SK-N-SH (cell line): ENCODE results near the gene C17orf50. TPM values are rescaled to one million over a fixed set of nuclear protein-coding genes. Genes with fewer than 3 reads are reported as not detected.

Source experiments
- CTCF ChIA-PET: fragments of 300-600, 350-600 bp; formaldehyde crosslinking; extraction: SDS; loops from one replicate; lab custom pipeline; 2021; lab: Yijun Ruan, JAX
- POLR2A ChIA-PET: fragments of 350-600 bp; sonication (Branson Sonifier 250); formaldehyde crosslinking; extraction: SDS; loops from one replicate; lab custom pipeline; 2020; ENCODE audit warnings: antibody characterized with exemption, inconsistent platforms; lab: Yijun Ruan, JAX
- DNase-seq: peaks from one replicate; pipeline ENCODE4 v3.0.0; 2012
- H2AFZ ChIP-seq: fragments of 200-600 bp; sonication (generic); 2 replicates; pipeline ENCODE4 v1.8.1; 2016; ENCODE audit warnings: antibody characterized with exemption, mild to moderate bottlenecking, low read depth
- H3F3A ChIP-seq: fragments of 200-600 bp; sonication (generic); replicated peaks from 2 replicates; pipeline ENCODE3; 2016; ENCODE audit warnings: antibody characterized with exemption, mild to moderate bottlenecking; ENCODE audit not compliant: insufficient read depth
- H3K27ac ChIP-seq, 2 experiments: fragments of 200-500 bp in 1 of 2; fragments of 200-600 bp in 1 of 2; sonication (Bioruptor generic) in 1 of 2; sonication (generic), shearing (Covaris generic) in 1 of 2; 2 replicates each; pipeline versions ENCODE4 v1.5.1 to v1.6.1; 2014 to 2016; ENCODE audit warnings: low read depth in 2 of 2, inconsistent platforms in 1 of 2, low read length in 1 of 2, mild to moderate bottlenecking in 1 of 2, mixed read lengths in 1 of 2
- H3K27me3 ChIP-seq: fragments of 200-600 bp; sonication (generic), shearing (Covaris generic); 2 replicates; pipeline ENCODE4 v1.6.1; 2016; ENCODE audit warnings: mixed run types; ENCODE audit not compliant: insufficient read depth
- H3K36me3 ChIP-seq, 2 experiments: fragments of 200-500 bp in 1 of 2; fragments of 200-600 bp in 1 of 2; sonication (Bioruptor generic) in 1 of 2; sonication (generic) in 1 of 2; replicated peaks in 1 of 2; 2 replicates each; pipeline versions ENCODE3 to v1.5.1; 2014 to 2016; ENCODE audit warnings: low read length in 1 of 2, mild to moderate bottlenecking in 1 of 2; ENCODE audit not compliant: insufficient read depth in 2 of 2, control insufficient read depth in 1 of 2
- H3K4me1 ChIP-seq, 2 experiments: fragments of 200-500 bp in 1 of 2; fragments of 200-600 bp in 1 of 2; sonication (Bioruptor generic) in 1 of 2; sonication (generic), shearing (Covaris generic) in 1 of 2; 2 replicates each; pipeline versions ENCODE4 v1.5.1 to v1.6.1; 2014 to 2016; ENCODE audit warnings: low read depth in 1 of 2, low read length in 1 of 2, mixed run types in 1 of 2; ENCODE audit not compliant: insufficient read depth in 2 of 2, control insufficient read depth in 1 of 2
- H3K4me2 ChIP-seq: fragments of 200-600 bp; sonication (generic), shearing (Covaris generic); 2 replicates; pipeline ENCODE4 v1.6.1; 2017; ENCODE audit warnings: mixed run types
- H3K4me3 ChIP-seq, 2 experiments: fragments of 200-500 bp in 1 of 2; fragments of 200-600 bp in 1 of 2; sonication (Bioruptor generic) in 1 of 2; sonication (generic), shearing (Covaris generic) in 1 of 2; 2 replicates each; pipeline versions ENCODE4 v1.5.1 to v1.8.1; 2014 to 2016; ENCODE audit warnings: low read depth in 2 of 2, inconsistent platforms in 1 of 2, low read length in 1 of 2, mild to moderate bottlenecking in 1 of 2, mixed read lengths in 1 of 2, moderate library complexity in 1 of 2
- H3K79me2 ChIP-seq: fragments of 200-600 bp; sonication (generic); 2 replicates; pipeline ENCODE4 v1.8.1; 2017; ENCODE audit warnings: mild to moderate bottlenecking; ENCODE audit not compliant: insufficient read depth
- H3K9ac ChIP-seq: fragments of 200-600 bp; sonication (generic); 2 replicates; pipeline ENCODE4 v1.6.1; 2017; ENCODE audit warnings: mixed run types
- H3K9me2 ChIP-seq: fragments of 200-600 bp; sonication (generic); 2 replicates; pipeline ENCODE4 v1.6.1; 2017; ENCODE audit warnings: mixed run types
- H3K9me3 ChIP-seq: fragments of 200-600 bp; sonication (generic); 2 replicates; pipeline ENCODE4 v1.6.1; 2017; ENCODE audit warnings: mixed run types, mild to moderate bottlenecking, moderate library complexity
- H4K20me1 ChIP-seq: fragments of 200-600 bp; sonication (generic); 2 replicates; pipeline ENCODE4 v1.6.1; 2017; ENCODE audit warnings: mild to moderate bottlenecking, mixed run types; ENCODE audit not compliant: insufficient read depth
- CHD2 ChIP-seq: fragments of 150-350 bp; IDR thresholded peaks from 2 replicates; pipeline ENCODE4 v1.6.1; 2018; ENCODE audit warnings: low read length; ENCODE audit not compliant: partially characterized antibody
- FOXJ3 ChIP-seq: sonication (generic); formaldehyde crosslinking; IDR thresholded peaks from 2 replicates; pipeline ENCODE4 v1.5.1; 2020; ENCODE audit warnings: mild to moderate bottlenecking, missing genetic modification reagents
- JUND ChIP-seq: IDR thresholded peaks from 2 replicates; pipeline ENCODE4 v1.4.0; 2012
- MEF2A ChIP-seq: IDR thresholded peaks from 2 replicates; pipeline ENCODE4 v1.4.0; 2012; ENCODE audit warnings: low read depth, borderline replicate concordance
- NFIC ChIP-seq: IDR thresholded peaks from 2 replicates; pipeline ENCODE4 v1.4.0; 2012; ENCODE audit warnings: borderline replicate concordance
- RAD21 ChIP-seq: IDR thresholded peaks from 2 replicates; pipeline ENCODE4 v1.6.1; 2012; ENCODE audit warnings: mild to moderate bottlenecking, low read length
- RCOR1 ChIP-seq: fragments of 150-350 bp; IDR thresholded peaks from 2 replicates; pipeline ENCODE4 v1.6.1; 2017; ENCODE audit warnings: antibody characterized with exemption, low read length
- REST ChIP-seq: IDR thresholded peaks from 2 replicates; pipeline ENCODE4 v1.6.1; 2012; ENCODE audit warnings: mild to moderate bottlenecking, low read depth, low read length, moderate library complexity
- RFX5 ChIP-seq: IDR thresholded peaks from 2 replicates; pipeline ENCODE4 v1.6.1; 2012; ENCODE audit warnings: mild to moderate bottlenecking, improper control_type of control experiment, low read length
- RXRA ChIP-seq: IDR thresholded peaks from 2 replicates; pipeline ENCODE4 v1.4.0; 2012; ENCODE audit warnings: low read depth, mild to moderate bottlenecking, borderline replicate concordance
- SIN3A ChIP-seq: IDR thresholded peaks from 2 replicates; pipeline ENCODE4 v1.6.1; 2012; ENCODE audit warnings: low read depth, mild to moderate bottlenecking, low read length, moderate library complexity, borderline replicate concordance
- TAF1 ChIP-seq: IDR thresholded peaks from 2 replicates; pipeline ENCODE4 v1.6.1; 2012; ENCODE audit warnings: low read depth, mild to moderate bottlenecking, low read length, moderate library complexity, borderline replicate concordance
- TCF12 ChIP-seq: IDR thresholded peaks from 2 replicates; pipeline ENCODE4 v1.4.0; 2012
- TEAD4 ChIP-seq: IDR thresholded peaks from 2 replicates; pipeline ENCODE4 v1.4.0; 2012; ENCODE audit warnings: mild to moderate bottlenecking, borderline replicate concordance; ENCODE audit not compliant: insufficient read depth
- USF1 ChIP-seq: IDR thresholded peaks from 2 replicates; pipeline ENCODE4 v1.4.0; 2012; ENCODE audit warnings: low read depth, borderline replicate concordance
- USF2 ChIP-seq: fragments of 150-350 bp; IDR thresholded peaks from 2 replicates; pipeline ENCODE4 v1.6.1; 2017; ENCODE audit warnings: antibody characterized with exemption, low read length, low read depth, borderline replicate concordance
- YY1 ChIP-seq: IDR thresholded peaks from 2 replicates; pipeline ENCODE4 v1.4.0; 2012; ENCODE audit warnings: low read depth, mild to moderate bottlenecking
- WGBS: methylation state at CpG from one replicate; pipeline ENCODE4 v1.1.6; 2017; ENCODE audit warnings: low lambda C conversion rate; 5-methylcytosine and 5-hydroxymethylcytosine counted together
- polyA plus RNA-seq, 3 experiments: library from polyadenylated mRNA; depleted of rRNA; stranded (reverse); fragments of >200 nt; gene quantifications; 2 replicates each; pipeline ENCODE4 v1.2.3, GENCODE V29; 2012

The C17orf50 gene
- polyA plus RNA-seq, 1 of the 3 experiments (the other 2 are of a cell fraction) = 0.05 TPM

GRCh38 chr17:35752945-35753764 is 7.5 kb upstream of the C17orf50 start, which contains the start of gene GAS2L2:
Gene GAS2L2 (minus strand): TSS chr17:35753239. CDS start chr17:35752850, 389 bp downstream.
- ChIA-PET CTCF (interaction anchor here (0.6 to 10.4 kb wide), 3 partner anchors 7 to 141 kb away, joined by 3 to 168 read pairs (median 6); partner anchors contain the start of gene C17orf50), POLR2A (interaction anchor here (0.6 kb wide), 1 partner anchor 37 kb away, joined by 3 read pairs; no protein-coding TSS in a partner anchor)
- TF ChIP-seq USF1 = no peak
- no peak for TF ChIP-seq FOXJ3 (CRISPR knock-in tag)
- Histone ChIP-seq H3F3A (no peaks in the 10 kb centered on the region), H3K9ac (no peak within 1 kb of the TSS), H3K9me2 (no peaks in the 10 kb centered on the region), H3K4me1 (peaks cover 0 to 15% of the 10 kb centered on the region in 2 experiments; a peak in 1 of 4 replicates), H3K4me3 (no peak within 1 kb of the TSS), H3K9me3 (no peaks in the 10 kb centered on the region), H2AFZ (no peak within 1 kb of the TSS), H3K27ac (no peak within 1 kb of the TSS), H3K79me2 (no peaks in the 10 kb centered on the region), H3K36me3 (no peaks in the 10 kb centered on the region), H4K20me1 (no peaks in the 10 kb centered on the region), H3K27me3 (peaks cover 11% of the 10 kb centered on the region), H3K4me2 (no peak within 1 kb of the TSS)
- WGBS = 80% methylated on average over 7 of the region's 9 CpGs
- DNase-seq = no peak

- Histone ChIP-seq H3K36me3 (no peaks in the 10 kb centered on the region), H3K4me2 (no peak overlapping the region), H3K4me1 (peaks cover 0 to 10% of the 10 kb centered on the region in 2 experiments; a peak in 1 of 4 replicates), H3K79me2 (no peaks in the 10 kb centered on the region), H4K20me1 (no peaks in the 10 kb centered on the region), H3K4me3 (no peak overlapping the region), H3K9ac (no peak overlapping the region), H3K27me3 (no peaks in the 10 kb centered on the region), H3K9me3 (no peaks in the 10 kb centered on the region), H2AFZ (no peak overlapping the region), H3K27ac (no peak overlapping the region), H3F3A (no peaks in the 10 kb centered on the region), H3K9me2 (no peaks in the 10 kb centered on the region)
- TF ChIP-seq RFX5 = no peak
- TF ChIP-seq JUND = no peak
- no peak for TF ChIP-seq SIN3A
- TF ChIP-seq RAD21 = no peak
- TF ChIP-seq TAF1 = no peak
- TF ChIP-seq CHD2 = no peak
- no peak for TF ChIP-seq MEF2A
- TF ChIP-seq RCOR1 = no peak
- no peak for TF ChIP-seq USF2
- no peak for TF ChIP-seq USF1
- no peak for TF ChIP-seq TEAD4
- no peak for TF ChIP-seq RXRA
- TF ChIP-seq YY1 = no peak
- no peak for TF ChIP-seq REST
- no peak for TF ChIP-seq NFIC
- no peak for TF ChIP-seq FOXJ3 (CRISPR knock-in tag)
- TF ChIP-seq TCF12 = no peak
- DNase-seq = no peak
- ChIA-PET POLR2A (no interaction called here), CTCF (interaction anchor here (1.0 to 31.2 kb wide), 4 partner anchors 6 to 145 kb away, joined by 3 to 809 read pairs (median 94); partner anchors contain the start of genes GAS2L2 and TAF15)
These were observed 3.4 kb upstream of the C17orf50 start for GRCh38 chr17:35757243-35757642.
